ENCODE results near the gene LUC7L. TPM values are rescaled to one million over a fixed set of nuclear protein-coding genes. Genes with fewer than 3 reads are reported as not detected.
"Not testable (repeated sequence)": the region's sequence is repeated elsewhere in the genome, so short reads cannot be mapped to it uniquely, and the experiment has no call there.

LUC7L gene
- total and polyA plus RNA-seq, 3 donors from 2014 or later, result 81.1 to 192 (median 145) TPM

DNA sequence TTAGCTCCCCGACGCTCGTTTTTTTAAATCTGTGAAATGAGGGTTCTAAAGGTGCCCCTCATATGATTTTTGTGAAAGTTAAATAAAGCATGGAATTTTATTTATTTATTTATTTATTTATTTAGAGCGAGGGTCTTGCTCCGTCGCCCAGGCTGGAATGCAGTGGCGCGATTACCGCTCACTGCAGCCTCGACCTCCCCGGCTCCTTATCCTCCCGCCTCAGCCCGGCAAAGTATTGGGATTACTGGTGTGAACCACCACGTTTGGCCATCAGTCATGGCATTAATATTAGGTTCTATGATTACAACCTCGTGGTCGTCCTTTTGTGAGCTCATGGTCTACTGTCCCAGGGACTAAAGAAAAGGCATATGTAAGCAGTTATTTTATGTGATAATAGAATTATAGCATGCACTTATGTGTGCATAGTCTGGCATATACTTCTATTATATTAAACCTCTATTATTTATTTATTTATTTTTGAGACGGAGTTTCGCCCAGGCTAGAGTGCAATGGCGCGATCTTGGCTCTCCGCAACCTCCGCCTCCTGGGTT lies 557 bp upstream of the LUC7L start:
- H3K4me1 ChIP-seq, result peaks cover 9% of the 10 kb centered on the region
- TF ChIP-seq CTCF (IDR thresholded peaks at IDR 0.05), result no peak
- no peak for TF ChIP-seq POLR2A (IDR thresholded peaks at IDR 0.05)
- WGBS, 2 donors, result 46 to 62% methylated on average over 22 of the region's 22 CpGs
- DNase-seq, result no peak
- intact Hi-C loops (cut with DNase I; ENCODE audit: low total_unique reads), result no loop called here
- H3K36me3 ChIP-seq (ENCODE audit: low read depth, missing control alignments), result no peaks in the 10 kb centered on the region
- H3K27ac ChIP-seq, result peak overlapping the region; percentile 95 to 97
- peak overlapping the region; percentile 73 to 80 for H3K4me3 ChIP-seq
- H3K9me3 ChIP-seq, result no peaks in the 10 kb centered on the region
- H3K27me3 ChIP-seq, result no peaks in the 10 kb centered on the region

GRCh38 chr16:228151-228851 lies 948 bp downstream of the LUC7L start:
- H3K27me3 ChIP-seq, result no peaks in the 10 kb centered on the region
- peak overlapping the region; percentile 95 to 97 for H3K27ac ChIP-seq
- 13 to 16% methylated on average over 7 to 9 of the region's 9 CpGs for WGBS, 2 donors
- no peak for DNase-seq
- intact Hi-C loops (cut with DNase I; ENCODE audit: low total_unique reads), result no loop called here
- no peaks in the 10 kb centered on the region for H3K36me3 ChIP-seq (ENCODE audit: low read depth, missing control alignments)
- peak overlapping the region; percentile 73 to 80 for H3K4me3 ChIP-seq
- peaks cover 9% of the 10 kb centered on the region for H3K4me1 ChIP-seq
- TF ChIP-seq CTCF (IDR thresholded peaks at IDR 0.05), result no peak
- TF ChIP-seq POLR2A (IDR thresholded peaks at IDR 0.05), result no peak
- no peaks in the 10 kb centered on the region for H3K9me3 ChIP-seq

DNA sequence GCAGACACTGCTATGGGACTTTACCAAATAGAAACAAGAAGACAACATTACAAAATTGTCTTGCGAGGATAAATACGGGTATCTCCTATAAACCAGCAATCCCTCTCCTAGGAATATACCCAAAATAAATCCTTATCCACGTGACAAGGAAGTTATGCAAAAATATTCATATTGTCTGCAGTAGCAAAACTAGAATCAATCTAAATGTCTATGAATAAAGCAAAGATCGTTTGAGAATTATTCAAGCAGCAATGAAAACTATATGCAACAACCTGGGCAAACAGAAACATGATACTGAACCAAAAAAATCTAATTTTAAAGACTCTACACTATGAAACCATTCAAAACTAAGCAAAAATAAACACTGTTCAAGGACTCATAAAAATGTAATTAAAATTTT lies 9.2 kb downstream of the LUC7L start:
- no peak for DNase-seq
- TF ChIP-seq POLR2A (IDR thresholded peaks at IDR 0.05), result no peak
- TF ChIP-seq CTCF (IDR thresholded peaks at IDR 0.05), result no peak
- no peaks in the 10 kb centered on the region for H3K27me3 ChIP-seq
- H3K36me3 ChIP-seq (ENCODE audit: low read depth, missing control alignments), result no peaks in the 10 kb centered on the region
- no peaks in the 10 kb centered on the region for H3K9me3 ChIP-seq
- 75 to 77% methylated on average over 4 of the region's 4 CpGs for WGBS, 2 donors
- intact Hi-C loops (cut with DNase I; ENCODE audit: low total_unique reads), result no loop called here
- no peaks in the 10 kb centered on the region for H3K4me1 ChIP-seq
- H3K27ac ChIP-seq, result no peak overlapping the region
- H3K4me3 ChIP-seq, result no peak overlapping the region

DNA sequence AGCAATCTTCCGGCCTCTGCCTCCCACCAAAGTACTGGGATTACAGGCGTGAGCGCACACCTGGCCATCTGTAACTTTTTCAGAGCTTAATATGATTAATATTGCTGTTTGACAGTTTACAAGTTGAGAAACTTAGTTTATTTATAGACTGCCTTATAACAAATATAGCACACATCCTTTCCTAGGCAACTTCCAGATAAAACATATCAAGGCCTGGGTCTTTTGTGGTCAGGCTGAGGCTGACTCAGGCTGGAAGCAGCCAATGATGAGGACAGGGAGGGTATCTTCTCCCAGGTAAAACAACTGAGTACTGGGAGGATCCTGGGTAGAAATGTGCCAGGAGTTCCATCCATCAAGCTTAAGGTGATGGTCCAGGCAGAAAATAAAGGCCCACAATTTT lies 16.2 kb downstream of the LUC7L start:
- no peaks in the 10 kb centered on the region for H3K36me3 ChIP-seq (ENCODE audit: low read depth, missing control alignments)
- DNase-seq, result no peak

DNA sequence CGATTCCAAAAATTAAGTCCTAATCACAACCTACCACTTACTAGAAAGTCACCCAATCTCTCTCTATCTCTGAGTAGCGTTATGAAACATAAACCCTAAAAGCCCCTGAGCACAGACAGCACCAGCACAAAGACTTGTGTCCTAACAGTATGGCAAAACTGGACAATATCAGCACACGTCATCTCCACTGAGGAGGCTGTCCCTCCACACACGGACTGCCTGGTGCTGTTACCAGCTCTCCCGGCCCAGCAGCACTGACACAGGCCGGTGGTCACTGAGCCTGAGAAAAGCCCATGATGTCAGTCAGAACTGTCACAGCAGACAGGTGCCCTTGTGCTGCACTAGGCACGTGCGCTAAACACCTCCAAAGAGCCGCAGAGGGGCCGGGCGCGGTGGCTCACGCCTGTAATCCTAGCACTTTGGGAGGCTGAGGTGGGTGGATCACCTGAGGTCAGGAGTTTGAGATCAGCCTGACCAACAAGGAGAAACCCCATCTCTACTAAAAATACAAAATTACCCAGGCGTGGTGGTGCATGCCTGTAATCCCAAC lies 17.5 kb downstream of the LUC7L start:
- H3K36me3 ChIP-seq (ENCODE audit: low read depth, missing control alignments); H3K27me3 ChIP-seq; H3K27ac ChIP-seq; H3K4me1 ChIP-seq; H3K4me3 ChIP-seq; H3K9me3 ChIP-seq; intact Hi-C loops (cut with DNase I; ENCODE audit: low total_unique reads); DNase-seq: not testable (repeated sequence)
- WGBS, 2 donors, result 88 to 90% methylated on average over 11 to 14 of the region's 14 CpGs

More for the DNA sequence above, 16.2 kb downstream of the LUC7L start:
- intact Hi-C loops (cut with DNase I; ENCODE audit: low total_unique reads), result no loop called here
- Histone ChIP-seq H3K9me3 (no peaks in the 10 kb centered on the region), H3K4me3 (no peak overlapping the region), H3K27ac (no peak overlapping the region), H3K27me3 (no peaks in the 10 kb centered on the region), H3K4me1 (no peaks in the 10 kb centered on the region)
- TF ChIP-seq CTCF (IDR thresholded peaks at IDR 0.05) (no peak), POLR2A (IDR thresholded peaks at IDR 0.05) (no peak)
- 97 to 98% methylated on average over 3 of the region's 3 CpGs for WGBS, 2 donors

GRCh38 chr16:209359-209758 lies 19.9 kb downstream of the LUC7L start:
- H3K9me3 ChIP-seq; H3K27me3 ChIP-seq; H3K4me1 ChIP-seq; intact Hi-C loops (cut with DNase I; ENCODE audit: low total_unique reads); DNase-seq; H3K36me3 ChIP-seq (ENCODE audit: low read depth, missing control alignments); H3K27ac ChIP-seq; H3K4me3 ChIP-seq: not testable (repeated sequence)
- 91 to 92% methylated on average over 4 of the region's 4 CpGs for WGBS, 2 donors

GRCh38 chr16:204046-204445 lies 25.2 kb downstream of the LUC7L start:
- H3K9me3 ChIP-seq; H3K4me1 ChIP-seq; H3K36me3 ChIP-seq (ENCODE audit: low read depth, missing control alignments); intact Hi-C loops (cut with DNase I; ENCODE audit: low total_unique reads); H3K4me3 ChIP-seq; H3K27ac ChIP-seq; H3K27me3 ChIP-seq; DNase-seq: not testable (repeated sequence)
- WGBS, 2 donors, result 94 to 100% methylated on average over 9 of the region's 9 CpGs

All from testis (tissue), 3 donors.